ENCODE data around the gene CEL.

Gene CEL

DNA sequence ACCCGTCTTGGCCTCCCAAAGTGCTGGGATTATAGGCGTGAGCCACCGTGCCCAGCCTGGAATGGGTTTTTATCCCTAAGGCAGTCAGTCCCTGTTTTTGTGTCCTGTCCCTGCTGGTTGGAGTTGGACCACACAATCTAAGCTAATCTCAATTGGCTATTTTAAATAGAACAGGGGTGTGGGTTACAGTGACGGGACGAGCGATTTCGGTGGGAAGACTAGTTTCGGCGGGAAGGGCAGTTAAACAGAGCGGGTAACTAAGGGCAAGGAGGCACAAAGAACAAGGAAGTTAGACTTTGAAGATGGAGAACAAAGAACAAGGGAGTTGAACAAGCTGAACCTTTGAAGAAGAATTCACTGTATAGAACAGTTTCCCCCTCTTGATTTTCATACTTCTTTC lies 29.6 kb upstream of the CEL start:
- Histone ChIP-seq H3K9me3 (ENCODE audit: control insufficient read depth, insufficient read depth, low read depth, low read length) (no peaks in the 10 kb centered on the region), H3K4me3 (ENCODE audit: low read depth, low read length) (no peak overlapping the region), H3K27ac (ENCODE audit: extremely low read depth, low read depth, low read length) (no peak overlapping the region), H3K4me1 (ENCODE audit: control insufficient read depth, insufficient read depth, low read length) (no peaks in the 10 kb centered on the region), H3K36me3 (ENCODE audit: control insufficient read depth in 2 of 2, insufficient read depth in 1 of 2, low read length in 2 of 2) (peaks cover 0 to 37% of the 10 kb centered on the region in 2 experiments; a peak in 1 of 3 replicates)
- CTCF ChIA-PET: interaction anchor here (0.8 to 5.2 kb wide), 10 partner anchors 9 to 149 kb away, joined by 3 to 78 read pairs (median 5); no protein-coding TSS in a partner anchor
- TF ChIP-seq, protein P1, sequence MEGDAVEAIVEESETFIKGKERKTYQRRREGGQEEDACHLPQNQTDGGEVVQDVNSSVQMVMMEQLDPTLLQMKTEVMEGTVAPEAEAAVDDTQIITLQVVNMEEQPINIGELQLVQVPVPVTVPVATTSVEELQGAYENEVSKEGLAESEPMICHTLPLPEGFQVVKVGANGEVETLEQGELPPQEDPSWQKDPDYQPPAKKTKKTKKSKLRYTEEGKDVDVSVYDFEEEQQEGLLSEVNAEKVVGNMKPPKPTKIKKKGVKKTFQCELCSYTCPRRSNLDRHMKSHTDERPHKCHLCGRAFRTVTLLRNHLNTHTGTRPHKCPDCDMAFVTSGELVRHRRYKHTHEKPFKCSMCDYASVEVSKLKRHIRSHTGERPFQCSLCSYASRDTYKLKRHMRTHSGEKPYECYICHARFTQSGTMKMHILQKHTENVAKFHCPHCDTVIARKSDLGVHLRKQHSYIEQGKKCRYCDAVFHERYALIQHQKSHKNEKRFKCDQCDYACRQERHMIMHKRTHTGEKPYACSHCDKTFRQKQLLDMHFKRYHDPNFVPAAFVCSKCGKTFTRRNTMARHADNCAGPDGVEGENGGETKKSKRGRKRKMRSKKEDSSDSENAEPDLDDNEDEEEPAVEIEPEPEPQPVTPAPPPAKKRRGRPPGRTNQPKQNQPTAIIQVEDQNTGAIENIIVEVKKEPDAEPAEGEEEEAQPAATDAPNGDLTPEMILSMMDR (tag by site-specific recombination; IDR thresholded peaks at IDR 0.05): no peak
- no peak for TF ChIP-seq ZBTB20 (tag by site-specific recombination; IDR thresholded peaks at IDR 0.05)
- TF ChIP-seq, protein P2, sequence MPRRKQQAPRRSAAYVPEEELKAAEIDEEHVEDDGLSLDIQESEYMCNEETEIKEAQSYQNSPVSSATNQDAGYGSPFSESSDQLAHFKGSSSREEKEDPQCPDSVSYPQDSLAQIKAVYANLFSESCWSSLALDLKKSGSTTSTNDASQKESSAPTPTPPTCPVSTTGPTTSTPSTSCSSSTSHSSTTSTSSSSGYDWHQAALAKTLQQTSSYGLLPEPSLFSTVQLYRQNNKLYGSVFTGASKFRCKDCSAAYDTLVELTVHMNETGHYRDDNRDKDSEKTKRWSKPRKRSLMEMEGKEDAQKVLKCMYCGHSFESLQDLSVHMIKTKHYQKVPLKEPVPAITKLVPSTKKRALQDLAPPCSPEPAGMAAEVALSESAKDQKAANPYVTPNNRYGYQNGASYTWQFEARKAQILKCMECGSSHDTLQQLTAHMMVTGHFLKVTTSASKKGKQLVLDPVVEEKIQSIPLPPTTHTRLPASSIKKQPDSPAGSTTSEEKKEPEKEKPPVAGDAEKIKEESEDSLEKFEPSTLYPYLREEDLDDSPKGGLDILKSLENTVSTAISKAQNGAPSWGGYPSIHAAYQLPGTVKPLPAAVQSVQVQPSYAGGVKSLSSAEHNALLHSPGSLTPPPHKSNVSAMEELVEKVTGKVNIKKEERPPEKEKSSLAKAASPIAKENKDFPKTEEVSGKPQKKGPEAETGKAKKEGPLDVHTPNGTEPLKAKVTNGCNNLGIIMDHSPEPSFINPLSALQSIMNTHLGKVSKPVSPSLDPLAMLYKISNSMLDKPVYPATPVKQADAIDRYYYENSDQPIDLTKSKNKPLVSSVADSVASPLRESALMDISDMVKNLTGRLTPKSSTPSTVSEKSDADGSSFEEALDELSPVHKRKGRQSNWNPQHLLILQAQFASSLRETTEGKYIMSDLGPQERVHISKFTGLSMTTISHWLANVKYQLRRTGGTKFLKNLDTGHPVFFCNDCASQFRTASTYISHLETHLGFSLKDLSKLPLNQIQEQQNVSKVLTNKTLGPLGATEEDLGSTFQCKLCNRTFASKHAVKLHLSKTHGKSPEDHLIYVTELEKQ (tag by site-specific recombination; IDR thresholded peaks at IDR 0.05; ENCODE audit: borderline replicate concordance): no peak
- TF ChIP-seq, protein P3, sequence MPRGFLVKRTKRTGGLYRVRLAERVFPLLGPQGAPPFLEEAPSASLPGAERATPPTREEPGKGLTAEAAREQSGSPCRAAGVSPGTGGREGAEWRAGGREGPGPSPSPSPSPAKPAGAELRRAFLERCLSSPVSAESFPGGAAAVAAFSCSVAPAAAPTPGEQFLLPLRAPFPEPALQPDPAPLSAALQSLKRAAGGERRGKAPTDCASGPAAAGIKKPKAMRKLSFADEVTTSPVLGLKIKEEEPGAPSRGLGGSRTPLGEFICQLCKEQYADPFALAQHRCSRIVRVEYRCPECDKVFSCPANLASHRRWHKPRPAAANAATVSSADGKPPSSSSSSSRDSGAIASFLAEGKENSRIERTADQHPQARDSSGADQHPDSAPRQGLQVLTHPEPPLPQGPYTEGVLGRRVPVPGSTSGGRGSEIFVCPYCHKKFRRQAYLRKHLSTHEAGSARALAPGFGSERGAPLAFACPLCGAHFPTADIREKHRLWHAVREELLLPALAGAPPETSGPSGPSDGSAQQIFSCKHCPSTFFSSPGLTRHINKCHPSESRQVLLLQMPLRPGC (tag by site-specific recombination; IDR thresholded peaks at IDR 0.05): no peak
- TF ChIP-seq ZNF561 (tag by site-specific recombination; IDR thresholded peaks at IDR 0.05; ENCODE audit: borderline replicate concordance): no peak
- no peak for TF ChIP-seq ZNF23 (tag by site-specific recombination; IDR thresholded peaks at IDR 0.05; ENCODE audit: borderline replicate concordance)
- TF ChIP-seq, protein P4, sequence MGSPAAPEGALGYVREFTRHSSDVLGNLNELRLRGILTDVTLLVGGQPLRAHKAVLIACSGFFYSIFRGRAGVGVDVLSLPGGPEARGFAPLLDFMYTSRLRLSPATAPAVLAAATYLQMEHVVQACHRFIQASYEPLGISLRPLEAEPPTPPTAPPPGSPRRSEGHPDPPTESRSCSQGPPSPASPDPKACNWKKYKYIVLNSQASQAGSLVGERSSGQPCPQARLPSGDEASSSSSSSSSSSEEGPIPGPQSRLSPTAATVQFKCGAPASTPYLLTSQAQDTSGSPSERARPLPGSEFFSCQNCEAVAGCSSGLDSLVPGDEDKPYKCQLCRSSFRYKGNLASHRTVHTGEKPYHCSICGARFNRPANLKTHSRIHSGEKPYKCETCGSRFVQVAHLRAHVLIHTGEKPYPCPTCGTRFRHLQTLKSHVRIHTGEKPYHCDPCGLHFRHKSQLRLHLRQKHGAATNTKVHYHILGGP (tag by site-specific recombination; IDR thresholded peaks at IDR 0.05): no peak
- TF ChIP-seq ZFP69B (tag by site-specific recombination; IDR thresholded peaks at IDR 0.05): no peak
- TF ChIP-seq, protein P5, sequence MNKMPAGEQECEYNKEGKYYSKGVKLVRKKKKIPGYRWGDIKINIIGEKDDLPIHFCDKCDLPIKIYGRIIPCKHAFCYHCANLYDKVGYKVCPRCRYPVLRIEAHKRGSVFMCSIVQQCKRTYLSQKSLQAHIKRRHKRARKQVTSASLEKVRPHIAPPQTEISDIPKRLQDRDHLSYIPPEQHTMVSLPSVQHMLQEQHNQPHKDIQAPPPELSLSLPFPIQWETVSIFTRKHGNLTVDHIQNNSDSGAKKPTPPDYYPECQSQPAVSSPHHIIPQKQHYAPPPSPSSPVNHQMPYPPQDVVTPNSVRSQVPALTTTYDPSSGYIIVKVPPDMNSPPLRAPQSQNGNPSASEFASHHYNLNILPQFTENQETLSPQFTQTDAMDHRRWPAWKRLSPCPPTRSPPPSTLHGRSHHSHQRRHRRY (tag by site-specific recombination; IDR thresholded peaks at IDR 0.05): no peak
- TF ChIP-seq ZNF529 (tag by site-specific recombination; IDR thresholded peaks at IDR 0.05; ENCODE audit: insufficient replicate concordance): no peak
- no peak for TF ChIP-seq ZNF140 (tag by site-specific recombination; IDR thresholded peaks at IDR 0.05)
- no peak for TF ChIP-seq ZNF664 (tag by site-specific recombination; IDR thresholded peaks at IDR 0.05)
- TF ChIP-seq ZNF629 (tag by site-specific recombination; IDR thresholded peaks at IDR 0.05): no peak
- TF ChIP-seq ZNF530 (tag by site-specific recombination; IDR thresholded peaks at IDR 0.05; ENCODE audit: low read depth): no peak
- TF ChIP-seq, protein P6, sequence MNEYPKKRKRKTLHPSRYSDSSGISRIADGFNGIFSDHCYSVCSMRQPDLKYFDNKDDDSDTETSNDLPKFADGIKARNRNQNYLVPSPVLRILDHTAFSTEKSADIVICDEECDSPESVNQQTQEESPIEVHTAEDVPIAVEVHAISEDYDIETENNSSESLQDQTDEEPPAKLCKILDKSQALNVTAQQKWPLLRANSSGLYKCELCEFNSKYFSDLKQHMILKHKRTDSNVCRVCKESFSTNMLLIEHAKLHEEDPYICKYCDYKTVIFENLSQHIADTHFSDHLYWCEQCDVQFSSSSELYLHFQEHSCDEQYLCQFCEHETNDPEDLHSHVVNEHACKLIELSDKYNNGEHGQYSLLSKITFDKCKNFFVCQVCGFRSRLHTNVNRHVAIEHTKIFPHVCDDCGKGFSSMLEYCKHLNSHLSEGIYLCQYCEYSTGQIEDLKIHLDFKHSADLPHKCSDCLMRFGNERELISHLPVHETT (tag by site-specific recombination; IDR thresholded peaks at IDR 0.05): no peak
- TF ChIP-seq TRIM28 (IDR thresholded peaks at IDR 0.05; ENCODE audit: borderline replicate concordance, low read length): no peak
- TF ChIP-seq, protein P7, sequence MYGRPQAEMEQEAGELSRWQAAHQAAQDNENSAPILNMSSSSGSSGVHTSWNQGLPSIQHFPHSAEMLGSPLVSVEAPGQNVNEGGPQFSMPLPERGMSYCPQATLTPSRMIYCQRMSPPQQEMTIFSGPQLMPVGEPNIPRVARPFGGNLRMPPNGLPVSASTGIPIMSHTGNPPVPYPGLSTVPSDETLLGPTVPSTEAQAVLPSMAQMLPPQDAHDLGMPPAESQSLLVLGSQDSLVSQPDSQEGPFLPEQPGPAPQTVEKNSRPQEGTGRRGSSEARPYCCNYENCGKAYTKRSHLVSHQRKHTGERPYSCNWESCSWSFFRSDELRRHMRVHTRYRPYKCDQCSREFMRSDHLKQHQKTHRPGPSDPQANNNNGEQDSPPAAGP (tag by site-specific recombination; IDR thresholded peaks at IDR 0.05): no peak
- no peak for TF ChIP-seq GFI1B (tag by site-specific recombination; IDR thresholded peaks at IDR 0.05)
- no peak for TF ChIP-seq ZNF391 (tag by site-specific recombination; IDR thresholded peaks at IDR 0.05; ENCODE audit: borderline replicate concordance, low read depth)
- POLR2A ChIA-PET: interaction anchor here (0.6 kb wide), 1 partner anchor 1754 kb away, joined by 3 read pairs; no protein-coding TSS in a partner anchor

Data from HEK293 (cell line).